OCI-LY7 (cell line): Measurements from ENCODE around the gene UBQLN1. TPM values are rescaled to one million over a fixed set of nuclear protein-coding genes. Genes with fewer than 3 reads are reported as not detected.

Experiments used
- BruUV-seq: library from RNA; stranded (reverse); fragments of 400-500 nt; replicated peaks from 2 replicates; lab custom pipeline; 2021; lab: Mats Ljungman, UMichigan
- CTCF ChIA-PET: fragments of 300-600 bp; sonication (Branson Sonifier 250); formaldehyde crosslinking; loops from one replicate; lab custom pipeline; 2022; ENCODE audit warnings: antibody characterized with exemption; ENCODE audit not compliant: unreplicated experiment; lab: Charles Lee
- POLR2A ChIA-PET: fragments of 300-600 bp; sonication (Branson Sonifier 250); formaldehyde crosslinking; loops from one replicate; lab custom pipeline; 2022; ENCODE audit warnings: antibody characterized with exemption; lab: Charles Lee
- DNase-seq: peaks from one replicate; pipeline ENCODE4 v3.0.0-alpha.2; 2015; ENCODE audit warnings: low spot score
- H2AFZ ChIP-seq: fragments of 200-600 bp; sonication (generic), shearing (Covaris generic); 2 replicates; pipeline ENCODE4 v1.6.1; 2014; ENCODE audit warnings: mild to moderate bottlenecking, antibody characterized with exemption, low read length, moderate library complexity
- H3K27ac ChIP-seq: fragments of 200-600 bp; sonication (generic); 2 replicates; pipeline ENCODE4 v1.5.1; 2014; ENCODE audit warnings: mixed run types, low read depth, mild to moderate bottlenecking, moderate library complexity, low read length, inconsistent platforms; ENCODE audit not compliant: poor library complexity, severe bottlenecking
- H3K36me3 ChIP-seq: fragments of 200-600 bp; sonication (generic); 2 replicates; pipeline ENCODE4 v1.6.1; 2014; ENCODE audit warnings: mild to moderate bottlenecking, antibody characterized with exemption, low read length, moderate library complexity, mixed read lengths; ENCODE audit not compliant: insufficient read depth
- H3K4me1 ChIP-seq: fragments of 200-600 bp; sonication (generic); 2 replicates; pipeline ENCODE4 v1.5.1; 2014; ENCODE audit warnings: mild to moderate bottlenecking, low read length; ENCODE audit not compliant: insufficient read depth, poor library complexity, severe bottlenecking
- H3K4me2 ChIP-seq: fragments of 200-600 bp; sonication (generic); 2 replicates; pipeline ENCODE4 v1.6.1; 2014; ENCODE audit warnings: mild to moderate bottlenecking, low read length
- H3K4me3 ChIP-seq: fragments of 200-600 bp; sonication (generic); 2 replicates; pipeline ENCODE4 v1.5.1; 2014; ENCODE audit warnings: mild to moderate bottlenecking, low read depth, low read length; ENCODE audit not compliant: poor library complexity, severe bottlenecking
- H3K79me2 ChIP-seq: fragments of 200-600 bp; sonication (generic); 2 replicates; pipeline ENCODE4 v1.6.1; 2016; ENCODE audit warnings: low read depth, mild to moderate bottlenecking, low read length, moderate library complexity, mixed read lengths; ENCODE audit not compliant: insufficient read depth
- H3K9me2 ChIP-seq: fragments of 200-600 bp; sonication (generic); 2 replicates; pipeline ENCODE4 v1.6.1; 2016; ENCODE audit warnings: mild to moderate bottlenecking, low read length, mixed read lengths; ENCODE audit not compliant: insufficient read depth
- H3K9me3 ChIP-seq: fragments of 200-600 bp; sonication (generic); 2 replicates; pipeline ENCODE4 v1.6.1; 2014; ENCODE audit warnings: mild to moderate bottlenecking, mixed run types, low read length, mixed read lengths
- H4K20me1 ChIP-seq: fragments of 200-600 bp; sonication (generic); 2 replicates; pipeline ENCODE4 v1.6.1; 2014; ENCODE audit warnings: mild to moderate bottlenecking, antibody characterized with exemption, low read length, moderate library complexity, mixed read lengths; ENCODE audit not compliant: insufficient read depth
- EZH2phosphoT487 ChIP-seq: fragments of 200-600 bp; sonication (generic); IDR thresholded peaks from 2 replicates; pipeline ENCODE4 v1.6.1; 2018; ENCODE audit warnings: low read depth, borderline replicate concordance, mild to moderate bottlenecking, mixed run types, antibody characterized with exemption, low read length, moderate library complexity, mixed read lengths
- intact Hi-C: fragments of 100-400 bp; cut with micrococcal nuclease; formaldehyde crosslinking; loops from one replicate; pipeline ENCODE4 v1.10.0; 2022; ENCODE audit not compliant: unreplicated experiment
- total RNA-seq, 2 experiments: library from RNA; depleted of rRNA in 1 of 2; stranded (reverse); fragments of >200 nt in 1 of 2; shearing (Covaris generic) in 1 of 2; gene quantifications; 2 replicates each; pipeline ENCODE4 v1.2.3, GENCODE V29; 2014 to 2022
- TF ChIP-seq, protein P1 (sequence below): fragments of 200-600 bp; sonication (generic); conservative IDR thresholded peaks from 2 replicates; pipeline ENCODE4 v1.5.1; 2014; ENCODE audit warnings: mild to moderate bottlenecking, antibody characterized with exemption, low read length, moderate library complexity, mixed read lengths

The UBQLN1 gene
- total RNA-seq, 2 experiments from 2014 or later, result 115 to 179 TPM

DNA sequence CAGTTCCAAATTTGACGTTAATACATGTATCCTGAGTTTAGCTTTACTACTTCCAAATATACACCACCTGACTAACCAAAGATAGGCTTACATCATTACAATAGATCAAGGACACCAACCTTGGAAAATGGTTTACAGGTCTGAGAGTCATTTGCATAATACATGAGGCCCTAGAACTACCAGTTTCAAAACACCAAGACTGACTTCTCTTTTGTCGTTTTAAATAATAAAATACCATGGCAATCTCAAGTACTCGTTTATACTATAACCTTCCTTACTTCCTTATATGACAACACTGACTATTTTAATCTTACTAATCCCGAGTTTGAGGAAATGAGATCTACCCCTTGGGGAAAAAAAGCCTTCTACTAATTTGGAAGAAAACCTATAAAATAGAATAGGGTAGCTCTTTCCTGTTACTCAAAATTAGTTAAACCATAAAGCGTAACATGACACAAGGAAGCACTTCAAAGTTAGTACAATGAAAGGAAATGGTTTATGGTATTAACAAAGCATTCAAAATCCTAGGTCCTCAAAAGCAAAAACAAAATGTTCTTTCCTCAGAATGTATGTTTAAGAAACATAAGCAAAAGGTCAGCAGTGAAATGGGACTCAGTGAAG is 42.1 kb downstream of the UBQLN1 start:
- Histone ChIP-seq H3K4me3 (no peak overlapping the region), H2AFZ (no peak overlapping the region), H3K9me2 (no peaks in the 10 kb centered on the region), H3K79me2 (peaks cover 12% of the 10 kb centered on the region; the same call in 1 of the 2 replicates), H4K20me1 (0 out of 2 replicates have a peak, but pooled peaks cover 8% of the 10 kb centered on the region), H3K4me1 (peaks cover 24% of the 10 kb centered on the region), H3K9me3 (no peaks in the 10 kb centered on the region), H3K4me2 (peak overlapping the region; percentile 35; the same call in 1 of the 2 replicates), H3K36me3 (peaks cover 97% of the 10 kb centered on the region), H3K27ac (peak overlapping the region; percentile 27)
- no peak for DNase-seq
- BruUV-seq, result no TSS peak
- intact Hi-C loops, result no loop called here
- ChIA-PET POLR2A (interaction anchor here (1.0 to 1.4 kb wide), 4 partner anchors 9 to 34 kb away, joined by 3 to 5 read pairs (median 3); no protein-coding TSS in a partner anchor), CTCF (interaction anchor here (1.2 kb wide), 1 partner anchor 8 kb away, joined by 3 read pairs; no protein-coding TSS in a partner anchor)
- TF ChIP-seq EZH2phosphoT487, result no peak
- TF ChIP-seq, protein P1, sequence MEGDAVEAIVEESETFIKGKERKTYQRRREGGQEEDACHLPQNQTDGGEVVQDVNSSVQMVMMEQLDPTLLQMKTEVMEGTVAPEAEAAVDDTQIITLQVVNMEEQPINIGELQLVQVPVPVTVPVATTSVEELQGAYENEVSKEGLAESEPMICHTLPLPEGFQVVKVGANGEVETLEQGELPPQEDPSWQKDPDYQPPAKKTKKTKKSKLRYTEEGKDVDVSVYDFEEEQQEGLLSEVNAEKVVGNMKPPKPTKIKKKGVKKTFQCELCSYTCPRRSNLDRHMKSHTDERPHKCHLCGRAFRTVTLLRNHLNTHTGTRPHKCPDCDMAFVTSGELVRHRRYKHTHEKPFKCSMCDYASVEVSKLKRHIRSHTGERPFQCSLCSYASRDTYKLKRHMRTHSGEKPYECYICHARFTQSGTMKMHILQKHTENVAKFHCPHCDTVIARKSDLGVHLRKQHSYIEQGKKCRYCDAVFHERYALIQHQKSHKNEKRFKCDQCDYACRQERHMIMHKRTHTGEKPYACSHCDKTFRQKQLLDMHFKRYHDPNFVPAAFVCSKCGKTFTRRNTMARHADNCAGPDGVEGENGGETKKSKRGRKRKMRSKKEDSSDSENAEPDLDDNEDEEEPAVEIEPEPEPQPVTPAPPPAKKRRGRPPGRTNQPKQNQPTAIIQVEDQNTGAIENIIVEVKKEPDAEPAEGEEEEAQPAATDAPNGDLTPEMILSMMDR, result no peak

- intact Hi-C loops, result no loop called here
- ChIA-PET CTCF (no interaction called here), POLR2A (interaction anchor here (1.0 to 2.2 kb wide), 3 partner anchors 23 to 39 kb away, joined by 5 to 10 read pairs (median 9); partner anchors contain the start of gene IDNK)
- Histone ChIP-seq H3K4me1 (peaks cover 24% of the 10 kb centered on the region), H3K79me2 (peaks cover 12% of the 10 kb centered on the region), H3K4me2 (no peak overlapping the region), H3K27ac (no peak overlapping the region), H3K4me3 (no peak overlapping the region), H3K36me3 (peaks cover 97% of the 10 kb centered on the region), H2AFZ (no peak overlapping the region), H3K9me2 (no peaks in the 10 kb centered on the region), H4K20me1 (0 out of 2 replicates have a peak, but pooled peaks cover 4% of the 10 kb centered on the region), H3K9me3 (no peaks in the 10 kb centered on the region)
- DNase-seq, result no peak
- no TSS peak for BruUV-seq
- TF ChIP-seq, protein P1, result no peak
- TF ChIP-seq EZH2phosphoT487, result no peak
These were observed 44.8 kb downstream of the UBQLN1 start for GRCh38 chr9:83662933-83663332.

- POLR2A ChIA-PET, result interaction anchor here (0.6 to 1.7 kb wide), 4 partner anchors 9 to 23 kb away, joined by 3 to 5 read pairs (median 4); no protein-coding TSS in a partner anchor
- Histone ChIP-seq H2AFZ (no peak overlapping the region), H3K4me1 (no peaks in the 10 kb centered on the region), H3K79me2 (no peaks in the 10 kb centered on the region; the same call in 1 of the 2 replicates), H3K4me2 (no peak overlapping the region), H3K9me3 (peaks cover 2% of the 10 kb centered on the region; the same call in 1 of the 2 replicates), H3K36me3 (peaks cover 98% of the 10 kb centered on the region), H4K20me1 (no peaks in the 10 kb centered on the region), H3K27ac (no peak overlapping the region), H3K4me3 (no peak overlapping the region), H3K9me2 (no peaks in the 10 kb centered on the region)
- no TSS peak for BruUV-seq
- intact Hi-C loops, result no loop called here
- CTCF ChIA-PET, result interaction anchor here (1.3 kb wide), 1 partner anchor 9 kb away, joined by 3 read pairs; no protein-coding TSS in a partner anchor
- DNase-seq, result no peak
- TF ChIP-seq EZH2phosphoT487, result no peak
- TF ChIP-seq, protein P1, result no peak
These were observed 50.8 kb downstream of the UBQLN1 start for GRCh38 chr9:83656952-83657351.
